Fibroblast of lung (primary cell): ENCODE data around the gene AMBP.

ENCODE experiments used
- CTCF ChIP-seq, 2 donors: IDR thresholded peaks in 1 of 2; conservative IDR thresholded peaks in 1 of 2; 1 replicate in 1 of 2; 2 replicates in 1 of 2; pipeline ENCODE4 v1.5.1; 2011 to 2012; ENCODE audit warnings: low read length in 2 of 2, control low read depth in 1 of 2, inconsistent platforms in 1 of 2, low read depth in 1 of 2, mild to moderate bottlenecking in 1 of 2
- EZH2 ChIP-seq: IDR thresholded peaks from 2 replicates; pipeline ENCODE4 v1.5.1; 2012; ENCODE audit warnings: low read length, control low read depth, mild to moderate bottlenecking; ENCODE audit errors: missing control alignments

- TF ChIP-seq CTCF (conservative IDR thresholded peaks at IDR 0.05 in 1 of 2, IDR thresholded peaks at IDR 0.05 in 1 of 2; ENCODE audit: low read depth in 1 of 2, low read length in 2 of 2) (no peak), EZH2 (no peak)
These were observed 37.6 kb upstream of the AMBP start for GRCh38 chr9:114115654-114116125.
